Fibroblast of the aortic adventitia (primary cell): ENCODE measurements around the gene NAA20. TPM values are rescaled to one million over a fixed set of nuclear protein-coding genes. Genes with fewer than 3 reads are reported as not detected.
A peak's percentile ranks its signal among the peaks of the same experiment; 100 is the strongest.

Experiments
- DNase-seq: peaks from one replicate; pipeline ENCODE4 v3.0.0-alpha.2; 2010; ENCODE audit warnings: low read depth
- H3K4me3 ChIP-seq: 2 replicates; pipeline ENCODE4 v1.5.1; 2011; ENCODE audit warnings: low read depth, mild to moderate bottlenecking, control low read depth, low read length, moderate library complexity
- CTCF ChIP-seq: IDR thresholded peaks from 2 replicates; pipeline ENCODE4 v1.5.1; 2011; ENCODE audit warnings: mild to moderate bottlenecking, low read length, control low read depth, inconsistent platforms; ENCODE audit not compliant: insufficient read depth
- total RNA-seq: library from RNA; depleted of rRNA; stranded (reverse); fragments of >200 nt; gene quantifications from 2 replicates; pipeline ENCODE4 v1.2.3, GENCODE V29; 2012; ENCODE audit warnings: low replicate concordance

Gene NAA20
- total RNA-seq, 1 donor: 49.3 TPM

GRCh38 chr20:20031790-20032189, 14.6 kb downstream of the NAA20 start:
- H3K4me3 ChIP-seq: no peak overlapping the region
- DNase-seq: no peak
- TF ChIP-seq CTCF: no peak

DNA sequence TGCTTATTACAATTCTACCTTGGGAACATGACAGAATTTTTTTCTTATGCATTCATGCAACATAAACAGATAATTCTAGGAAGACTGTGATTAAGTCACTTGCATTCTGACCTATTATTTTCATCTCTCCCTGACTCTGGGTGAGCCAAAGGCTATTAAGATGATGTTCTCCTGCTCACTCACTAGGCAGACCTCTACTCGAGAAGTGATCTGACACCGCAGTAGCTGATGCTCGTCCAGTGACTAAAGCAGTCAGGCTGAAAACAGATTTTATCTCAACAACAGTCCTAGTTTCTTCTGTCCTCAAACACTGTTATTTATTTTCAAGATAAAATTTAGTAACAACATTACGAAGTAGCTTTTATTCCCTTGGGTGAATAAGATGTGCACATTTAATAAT, 17.3 kb downstream of the NAA20 start:
- no peak for TF ChIP-seq CTCF
- no peak for DNase-seq
- no peak overlapping the region for H3K4me3 ChIP-seq

DNA sequence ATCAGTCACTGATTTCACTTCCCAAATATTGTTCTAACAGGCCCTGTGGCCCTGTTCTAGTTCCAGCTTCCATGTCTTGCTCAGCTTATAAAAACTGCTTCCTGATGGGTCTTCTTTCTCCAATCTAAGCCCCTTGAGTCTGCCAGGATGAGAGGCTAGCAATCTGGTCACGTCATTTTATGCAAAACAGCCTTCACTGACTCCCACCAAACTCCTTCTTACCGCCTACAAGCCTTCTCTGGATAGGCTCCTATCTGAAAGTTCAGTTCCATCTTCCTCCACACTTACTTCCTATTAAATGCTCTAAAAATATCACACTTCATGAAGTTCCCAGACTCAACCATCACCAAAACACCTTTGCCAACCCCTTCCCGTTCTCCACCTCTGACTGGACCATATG, 19.6 kb downstream of the NAA20 start:
- no peak for TF ChIP-seq CTCF
- no peak for DNase-seq
- no peak overlapping the region for H3K4me3 ChIP-seq

DNA sequence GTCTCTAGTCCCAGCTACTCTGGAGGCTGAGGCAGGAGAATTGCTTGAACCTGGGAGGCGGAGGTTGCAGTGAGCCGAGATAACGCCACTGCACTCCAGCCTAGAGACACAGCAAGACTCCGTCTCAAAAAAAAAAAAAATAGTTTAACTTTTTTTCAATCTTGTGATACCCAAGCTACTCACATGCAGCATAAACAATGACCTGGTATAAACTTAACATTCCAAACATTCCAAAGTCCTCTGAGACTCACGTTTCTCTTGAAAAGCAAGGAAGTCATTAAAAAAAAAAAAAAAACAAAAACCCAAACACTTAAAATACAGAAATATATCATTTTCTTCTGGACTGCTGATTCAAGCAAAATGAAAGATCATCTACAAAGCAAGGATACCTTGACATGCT, 20.8 kb downstream of the NAA20 start:
- DNase-seq: peak; percentile 51
- no peak overlapping the region for H3K4me3 ChIP-seq
- TF ChIP-seq CTCF: no peak

GRCh38 chr20:20038586-20038985, 21.4 kb downstream of the NAA20 start:
- DNase-seq: no peak
- no peak overlapping the region for H3K4me3 ChIP-seq
- no peak for TF ChIP-seq CTCF

DNA sequence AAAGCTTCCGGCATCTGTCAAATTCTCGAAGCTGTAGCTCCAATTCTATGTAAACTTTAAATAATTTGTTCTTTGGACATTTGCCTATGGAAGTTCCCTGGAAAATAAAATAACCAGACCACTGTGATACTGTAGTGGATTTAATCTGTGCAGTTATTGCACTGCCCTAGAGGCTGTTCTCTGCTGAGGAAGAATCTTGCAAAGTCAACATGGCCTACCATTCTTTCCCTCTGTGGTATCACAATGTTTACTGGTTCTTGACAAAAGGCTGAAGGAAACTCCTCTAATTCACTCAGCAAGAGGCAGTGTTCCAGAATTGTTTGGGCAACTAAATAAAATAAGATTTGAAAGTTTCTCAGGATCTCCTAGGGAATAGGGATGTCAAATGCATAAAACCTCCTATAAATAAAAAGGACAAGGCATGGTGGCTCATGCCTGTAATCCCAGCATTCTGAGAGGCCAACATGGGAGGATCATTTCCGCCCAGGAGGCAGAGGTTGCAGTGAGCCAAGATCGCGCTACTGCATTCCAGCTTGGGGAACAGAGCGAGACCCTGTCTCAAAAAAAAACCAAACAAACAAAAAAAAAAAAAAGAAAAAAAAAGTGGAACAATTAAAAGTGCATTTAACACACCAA, 22.7 kb downstream of the NAA20 start:
- H3K4me3 ChIP-seq: no peak overlapping the region
- TF ChIP-seq CTCF: no peak
- DNase-seq: no peak

DNA sequence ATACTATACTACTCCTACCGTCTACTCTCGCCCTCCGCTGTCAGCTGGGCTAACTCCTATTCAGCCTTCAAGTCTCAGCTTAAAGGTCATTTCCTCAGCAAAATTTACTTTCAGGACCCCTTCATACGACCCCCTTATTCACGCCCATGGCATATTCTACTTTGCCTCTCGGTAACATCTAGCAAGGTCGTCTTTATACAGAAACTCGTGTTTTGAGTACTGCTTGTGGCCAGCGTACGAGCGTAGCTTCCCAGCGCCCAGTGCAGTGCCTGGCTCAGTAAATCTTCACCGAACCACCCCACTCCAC, 34.6 kb downstream of the NAA20 start:
- H3K4me3 ChIP-seq: peak overlapping the region; percentile 79
- TF ChIP-seq CTCF: no peak
- DNase-seq: no peak
